T1000 (cell line): ENCODE results near the gene WFDC5.
"Not testable (repeated sequence)": the region's sequence is repeated elsewhere in the genome, so short reads cannot be mapped to it uniquely, and the experiment has no call there.

ENCODE experiments used
- DNase-seq: peaks from one replicate; lab custom pipeline; 2025; ENCODE audit warnings: mixed read lengths; lab: John Stamatoyannopoulos, UW

The WFDC5 gene, protein sequence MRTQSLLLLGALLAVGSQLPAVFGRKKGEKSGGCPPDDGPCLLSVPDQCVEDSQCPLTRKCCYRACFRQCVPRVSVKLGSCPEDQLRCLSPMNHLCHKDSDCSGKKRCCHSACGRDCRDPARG

DNA sequence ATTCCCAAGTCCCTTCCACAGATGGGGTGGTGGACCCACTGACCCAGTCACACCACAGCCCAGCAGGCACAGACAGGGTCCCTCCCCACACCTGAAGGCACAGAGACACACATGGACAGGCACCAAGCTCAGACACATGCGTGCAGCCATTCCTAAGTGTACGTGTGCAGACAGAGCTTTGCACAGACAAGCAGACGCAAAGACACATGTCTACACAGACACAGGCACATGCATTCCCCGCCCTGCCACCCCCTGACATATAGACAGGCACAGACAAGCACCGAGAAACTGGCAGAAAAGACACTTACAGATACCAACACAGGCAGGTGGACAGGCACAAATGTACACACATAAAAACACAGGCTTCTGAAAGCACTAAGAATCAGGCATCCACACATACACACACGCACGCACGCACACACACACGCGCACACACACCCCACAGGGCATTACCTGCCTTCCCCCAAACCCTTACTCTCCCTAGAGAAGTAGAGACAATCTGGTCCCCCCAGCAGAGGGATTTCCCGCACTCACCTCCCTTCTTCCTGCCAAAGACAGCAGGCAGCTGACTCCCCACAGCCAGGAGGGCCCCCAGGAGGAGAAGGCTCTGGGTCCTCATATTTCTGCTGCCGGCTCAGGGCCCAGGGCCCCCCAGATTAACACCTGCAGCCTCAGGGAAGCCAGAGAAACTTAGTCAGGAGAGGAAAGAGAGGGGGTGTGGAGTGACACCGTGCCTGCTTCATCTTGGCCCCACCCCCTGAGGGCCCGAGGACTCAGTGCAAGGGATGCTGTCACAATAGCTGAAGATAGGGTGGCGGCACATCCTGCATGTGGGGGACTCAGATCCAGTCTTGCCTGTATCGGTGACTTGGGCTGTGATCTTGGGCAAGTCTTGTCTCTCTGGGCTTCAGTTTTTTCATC lies at the start of gene WFDC5:
Gene WFDC5, minus strand, starts transcription at position 710 of the 921 bp plus-strand sequence. Its CDS starts 91 bp downstream, at position 619.
- no peak for DNase-seq

DNA sequence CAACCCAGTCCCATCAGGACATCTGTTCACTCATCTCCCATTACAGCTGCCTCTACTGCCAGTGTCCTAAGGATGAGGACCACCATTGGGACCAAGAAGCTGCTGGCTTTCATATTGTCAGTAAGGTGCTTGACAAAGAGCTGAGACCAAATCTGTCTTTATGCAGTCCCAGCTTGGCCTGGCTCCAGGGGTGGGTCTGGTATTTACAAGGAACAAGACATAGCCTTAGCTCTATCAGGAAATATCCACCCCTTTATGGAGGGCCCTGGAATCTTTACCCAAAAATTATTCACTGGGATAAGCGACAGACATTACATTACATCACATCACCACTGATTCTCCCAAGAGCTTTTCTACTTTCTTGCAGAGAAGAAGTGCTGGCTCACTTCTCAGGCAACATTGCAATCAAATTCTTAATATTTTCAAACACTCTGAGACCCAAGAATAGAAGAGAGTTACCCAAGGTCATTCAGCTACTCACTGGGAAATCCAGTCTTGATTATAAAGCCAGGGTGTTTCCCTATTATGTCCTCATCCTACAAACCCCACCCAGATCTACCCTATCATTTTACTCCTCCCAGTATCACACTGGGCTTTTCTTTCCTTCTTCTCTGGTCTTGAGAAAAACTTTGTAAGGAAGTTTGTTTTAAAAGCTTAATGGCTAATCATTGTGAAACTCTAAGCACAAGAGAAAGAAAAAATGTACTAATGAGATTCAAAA lies 48.3 kb upstream of the WFDC5 start:
- no peak for DNase-seq

DNA sequence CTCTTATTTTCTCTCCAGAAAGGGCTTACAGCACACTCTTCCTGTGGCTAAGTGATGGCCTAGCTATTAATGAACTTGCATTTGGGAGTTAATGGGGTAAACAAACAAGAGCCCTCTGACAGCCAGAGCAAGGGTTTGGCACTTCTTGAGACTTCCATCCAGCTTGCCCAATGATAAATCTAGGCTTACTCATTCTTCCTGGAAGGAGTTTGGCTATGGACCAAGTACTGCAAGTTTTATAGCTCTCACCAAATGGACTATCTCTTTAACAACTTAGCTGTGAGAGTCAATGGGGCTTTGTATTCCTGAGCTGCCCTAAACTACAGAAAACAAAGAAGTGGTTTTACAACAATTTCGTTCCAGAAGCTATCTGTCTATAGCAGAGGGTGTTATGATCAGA lies 43.0 kb upstream of the WFDC5 start:
- DNase-seq = no peak

DNA sequence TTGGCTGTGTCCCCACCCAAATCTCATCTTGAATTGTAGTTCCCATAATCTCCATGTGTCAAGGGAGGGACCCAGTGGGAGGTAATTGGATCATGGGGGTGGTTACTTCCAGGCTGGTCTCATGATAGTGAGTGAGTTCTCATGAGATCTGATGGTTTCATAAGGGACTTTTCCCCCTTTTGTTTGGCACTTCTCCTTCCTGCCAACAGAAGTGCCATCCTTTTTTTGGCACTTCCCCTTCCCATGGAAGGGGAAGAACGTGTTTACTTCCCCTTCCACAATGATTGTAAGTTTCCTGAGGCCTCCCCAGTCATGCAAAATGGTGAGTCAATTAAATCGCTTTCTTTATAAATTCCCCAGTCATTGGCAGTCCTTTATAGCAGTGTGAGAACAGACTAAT lies 41.7 kb upstream of the WFDC5 start:
- DNase-seq = no peak

DNA sequence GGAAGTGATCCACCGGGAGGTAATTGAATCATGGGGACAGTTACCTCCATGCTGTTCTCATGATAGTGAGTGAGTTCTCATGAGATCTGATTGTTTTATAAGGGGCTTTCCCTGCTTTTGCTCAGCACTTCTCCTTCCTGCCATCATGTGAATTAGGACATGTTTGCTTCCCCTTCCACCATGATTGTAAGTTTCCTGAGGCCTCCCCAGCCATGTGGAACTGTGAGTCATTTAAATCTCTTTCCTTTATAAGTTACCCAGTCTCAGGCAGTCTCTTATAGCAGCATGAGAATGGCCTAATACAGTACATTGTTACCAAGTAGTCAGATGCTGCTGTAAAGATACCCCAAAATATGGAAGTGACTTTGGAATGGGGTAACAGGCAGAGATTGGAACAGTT lies 39.8 kb upstream of the WFDC5 start:
- not testable (repeated sequence) for DNase-seq

DNA sequence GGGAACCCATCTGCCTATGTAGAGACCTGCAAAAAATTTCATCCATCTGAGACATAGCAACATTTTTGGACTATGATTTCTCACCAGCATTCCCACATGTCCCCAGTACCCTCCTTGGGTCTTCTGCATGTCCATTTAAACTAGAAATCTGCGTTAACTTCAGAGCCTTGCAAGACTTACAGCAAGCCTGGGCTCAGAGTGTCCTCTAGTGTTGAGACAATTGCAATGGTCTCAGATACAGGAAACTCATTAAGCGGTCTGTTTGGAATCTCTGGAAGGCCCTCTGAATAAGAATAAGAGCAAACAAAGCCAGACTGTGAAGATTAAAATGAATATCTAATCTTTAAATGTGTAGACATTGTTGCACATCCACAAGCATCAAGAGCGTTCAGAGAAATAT lies 39.2 kb upstream of the WFDC5 start:
- DNase-seq = no peak

DNA sequence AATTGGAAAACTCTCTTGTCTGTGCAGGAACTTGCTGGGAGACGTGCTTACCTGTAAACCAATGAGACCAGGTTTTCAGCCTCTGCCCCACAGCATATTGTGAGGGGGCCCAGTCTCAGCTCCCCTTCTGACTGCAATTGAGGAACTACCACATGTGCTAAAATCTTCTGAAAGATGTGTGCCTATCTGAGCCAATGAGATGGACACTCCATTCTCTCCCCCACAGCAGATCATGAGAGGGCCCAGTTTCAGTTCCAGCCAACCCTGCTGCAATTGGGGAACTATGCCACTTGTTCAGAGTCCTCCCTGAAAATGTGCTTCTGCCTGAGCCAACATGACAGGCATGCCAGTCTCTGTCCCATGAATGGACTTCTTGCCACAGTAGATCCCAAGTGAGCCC lies 38.8 kb upstream of the WFDC5 start:
- DNase-seq = no peak

DNA sequence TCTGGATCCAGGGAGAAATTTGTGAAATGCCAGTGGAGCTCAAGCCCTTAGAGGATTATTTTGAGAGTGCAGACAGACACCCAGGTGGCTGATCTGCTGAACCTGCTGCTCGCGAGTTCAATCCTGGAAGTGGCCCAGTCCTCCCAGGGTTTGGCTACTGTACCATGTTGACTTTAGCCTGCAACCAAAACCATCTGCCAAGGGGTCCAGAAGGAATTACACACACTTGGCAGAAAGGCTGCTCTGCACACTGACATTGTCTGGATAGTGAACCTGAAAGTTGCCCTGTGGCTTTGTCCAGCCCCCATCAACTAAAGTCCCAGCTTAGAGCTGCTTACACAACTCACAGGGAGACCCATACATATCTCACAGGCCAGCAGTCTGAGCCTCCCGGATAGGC lies 38.2 kb upstream of the WFDC5 start:
- no peak for DNase-seq

DNA sequence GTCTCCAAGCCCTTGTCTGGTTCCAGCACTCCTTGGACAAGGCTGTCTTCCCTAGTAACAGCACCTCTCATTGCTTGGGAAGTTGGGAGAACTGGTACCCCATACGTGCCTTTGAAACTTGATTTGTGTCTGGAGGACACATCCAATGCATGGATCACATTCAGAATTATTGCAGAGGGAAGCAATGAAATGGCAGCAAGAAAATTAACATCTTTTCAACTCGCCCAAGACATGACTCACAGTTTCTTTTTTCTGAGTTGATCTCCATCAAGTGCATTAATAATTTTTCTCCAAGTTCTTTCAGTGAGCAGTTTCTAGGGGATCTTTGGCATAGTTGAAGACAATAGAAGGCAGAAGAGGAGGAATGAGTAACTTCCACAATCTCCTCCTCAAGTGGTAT lies 37.4 kb upstream of the WFDC5 start:
- no peak for DNase-seq

DNA sequence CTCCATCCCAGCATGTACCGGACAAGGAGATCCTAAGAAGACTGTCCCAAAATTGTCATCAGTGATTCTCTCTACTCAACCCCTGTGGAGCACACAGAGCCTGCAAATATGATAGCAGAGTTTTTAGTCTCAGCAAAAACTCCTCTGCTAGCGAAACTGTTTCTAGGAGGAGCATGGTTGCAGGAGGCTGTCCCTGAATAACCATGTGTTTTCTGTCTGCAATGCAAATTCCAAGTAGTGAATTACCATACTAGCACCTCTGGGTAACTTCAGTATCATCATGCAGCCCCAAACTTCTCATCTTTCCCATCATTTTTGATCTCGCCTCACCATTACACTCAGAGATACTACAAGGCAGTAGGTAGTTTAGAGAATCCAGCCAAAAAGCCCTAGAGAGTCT lies 34.1 kb upstream of the WFDC5 start:
- DNase-seq = no peak

DNA sequence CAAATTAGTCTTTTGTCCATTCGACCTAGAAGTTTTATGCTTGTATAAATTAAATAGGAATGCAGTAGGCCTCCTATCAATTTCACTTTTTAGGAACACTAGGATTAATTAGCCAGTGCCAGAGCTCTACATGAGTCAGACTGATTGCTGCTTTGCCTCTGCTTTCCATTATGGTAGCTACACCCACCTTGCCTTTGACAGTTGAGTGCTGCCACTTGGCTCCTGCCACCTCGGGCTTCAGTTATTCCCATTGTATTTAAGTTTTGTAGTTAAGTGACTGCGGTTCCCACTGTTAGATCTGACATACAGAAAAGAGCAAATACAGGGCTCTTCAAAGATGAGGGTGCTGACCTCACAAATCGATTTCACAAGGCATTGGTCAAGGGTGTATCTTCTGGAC lies 25.9 kb upstream of the WFDC5 start:
- no peak for DNase-seq

DNA sequence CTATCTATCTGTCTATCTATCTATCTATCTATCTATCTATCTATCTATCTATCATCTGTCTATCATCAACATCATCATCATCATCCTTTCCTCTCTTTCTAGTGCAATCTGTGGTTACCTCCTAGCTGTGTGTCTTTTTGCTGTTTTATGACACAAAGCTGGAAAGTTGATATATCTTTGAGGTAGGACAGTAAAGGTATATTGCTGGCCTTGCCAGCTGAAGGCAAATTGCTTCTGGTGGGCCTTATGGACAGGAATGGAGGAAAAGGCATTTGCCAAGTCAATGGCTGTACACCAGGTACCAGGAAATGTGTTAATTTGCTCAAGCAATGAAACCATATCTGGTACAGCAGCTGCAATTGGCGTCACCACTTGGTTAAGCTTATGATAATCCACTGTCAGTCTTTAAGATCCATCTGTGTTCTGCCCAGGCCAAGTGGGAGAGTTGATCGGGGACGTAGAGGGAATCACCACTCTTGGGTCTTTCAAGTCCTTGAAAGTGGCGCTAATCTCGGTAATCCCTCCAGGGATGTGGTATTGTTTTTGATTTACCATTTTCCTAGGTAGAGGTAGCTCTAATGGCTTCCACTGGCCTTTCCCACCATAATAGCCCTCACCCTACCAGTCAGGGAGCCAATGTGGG lies 24.9 kb upstream of the WFDC5 start:
- not testable (repeated sequence) for DNase-seq

DNA sequence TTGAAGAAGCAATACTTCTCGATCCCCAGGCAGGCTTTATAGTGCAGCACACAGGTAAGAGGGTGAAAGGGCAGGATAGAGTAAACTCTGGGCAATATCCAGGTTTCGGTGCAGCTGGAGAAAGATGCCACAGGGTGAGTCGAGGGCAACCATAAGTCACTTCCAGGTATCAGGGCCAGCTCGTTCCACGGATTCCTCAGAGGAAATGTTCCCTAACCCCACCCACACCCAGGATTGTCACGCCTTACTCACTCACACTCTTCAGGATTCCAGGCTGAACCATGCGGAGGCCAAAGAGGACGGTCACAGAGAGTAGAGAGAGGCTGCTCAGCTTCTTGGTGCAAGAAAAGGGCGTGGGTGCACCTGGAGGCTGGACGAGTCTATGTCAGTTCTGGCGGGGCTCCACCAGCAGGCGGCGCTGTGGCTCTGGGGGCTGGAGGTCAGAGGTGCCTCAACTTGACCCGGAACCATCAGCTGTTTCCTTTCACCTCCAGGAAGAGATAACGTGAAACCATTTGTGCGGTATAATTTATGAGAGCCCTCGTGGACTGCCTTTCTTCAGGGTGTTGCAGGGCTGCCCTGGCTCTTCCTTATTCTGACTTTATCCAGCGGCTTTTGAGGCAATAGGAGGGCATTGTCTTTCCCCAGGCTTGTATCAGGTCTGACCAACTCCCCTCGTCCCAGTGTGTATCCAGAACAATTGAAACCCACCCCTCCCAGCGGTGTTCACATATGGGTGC lies 23.8 kb upstream of the WFDC5 start:
- DNase-seq = no peak

DNA sequence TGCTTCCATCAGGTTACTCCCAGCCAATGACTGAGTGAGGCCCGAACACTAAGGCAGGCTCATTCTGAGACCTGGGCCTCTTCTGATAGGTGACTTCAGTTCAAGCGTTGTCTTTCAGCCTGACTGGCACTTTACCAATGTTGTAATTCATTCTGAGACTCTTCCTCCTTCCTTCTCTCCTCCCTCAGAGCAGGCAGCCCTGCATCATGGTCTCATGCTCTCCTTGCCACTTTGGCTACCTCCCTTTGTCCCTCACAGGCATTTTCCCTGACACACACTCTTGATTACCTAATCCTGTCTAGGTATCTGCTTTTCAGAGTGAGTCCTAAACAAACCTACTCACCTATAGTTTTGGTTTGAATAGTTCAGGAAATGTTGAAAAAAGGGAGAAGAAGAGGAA lies 21.9 kb upstream of the WFDC5 start:
- no peak for DNase-seq

DNA sequence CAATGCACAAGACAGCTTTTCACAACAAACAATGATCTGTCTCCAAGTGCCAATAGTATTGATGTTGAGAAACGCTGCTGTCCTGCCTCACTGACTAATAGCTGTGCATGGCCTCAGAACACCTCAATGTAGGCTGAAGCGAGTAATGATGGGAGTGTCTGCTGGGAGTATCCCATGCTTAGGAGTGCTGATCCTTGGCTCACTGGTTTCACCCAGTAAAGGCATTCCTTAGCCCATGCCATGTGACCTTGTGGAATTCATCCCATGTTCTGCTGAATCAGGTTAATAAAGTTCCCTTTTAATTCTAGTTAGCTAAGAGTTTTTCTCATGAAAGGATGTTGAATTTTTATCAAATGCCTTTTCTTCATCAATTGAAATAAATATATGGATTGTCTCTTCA lies 13.1 kb upstream of the WFDC5 start:
- DNase-seq = no peak

DNA sequence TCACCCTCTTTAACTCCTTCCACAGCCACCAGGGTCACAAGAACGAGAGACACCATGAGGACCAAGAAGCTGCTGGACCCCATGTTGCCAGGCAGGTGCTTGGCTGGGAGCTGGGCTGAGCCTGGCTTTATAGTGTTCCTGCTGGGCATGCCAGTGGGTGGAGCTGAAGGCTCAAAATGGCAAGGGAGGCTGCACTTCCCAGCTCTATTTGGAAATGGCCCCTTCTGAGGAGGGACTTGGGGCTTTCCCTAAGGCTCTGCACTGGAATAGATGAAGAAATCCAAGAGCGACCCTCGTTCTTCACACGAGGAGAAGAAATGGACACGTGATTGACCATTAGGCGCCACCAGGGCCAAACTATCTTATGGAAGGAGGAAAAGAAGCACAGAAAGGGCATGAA lies 9.4 kb upstream of the WFDC5 start, which contains the start of gene WFDC12:
Gene WFDC12, minus strand, starts transcription at position 101 of the 400 bp plus-strand sequence. Its CDS starts 18 bp downstream, at position 83.
- no peak for DNase-seq

DNA sequence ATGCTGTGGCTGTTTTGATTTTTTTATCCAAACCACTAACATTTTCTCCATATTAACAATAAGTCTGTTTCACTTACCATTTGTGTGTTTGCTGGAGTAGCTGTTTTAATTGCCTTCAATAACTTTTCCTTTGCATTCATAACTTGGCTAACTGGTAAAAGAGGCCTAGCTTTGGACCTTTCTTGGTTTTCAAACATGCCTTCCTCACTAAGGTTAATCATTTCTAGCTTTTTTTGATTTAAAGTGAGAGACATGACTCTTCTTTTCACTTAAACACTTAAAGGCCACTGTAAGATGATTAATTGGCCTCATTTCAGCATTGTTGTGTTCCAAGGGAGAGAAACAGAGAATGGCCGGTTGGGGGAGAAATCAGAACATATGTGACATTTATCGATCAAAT lies 6.4 kb upstream of the WFDC5 start:
- no peak for DNase-seq

DNA sequence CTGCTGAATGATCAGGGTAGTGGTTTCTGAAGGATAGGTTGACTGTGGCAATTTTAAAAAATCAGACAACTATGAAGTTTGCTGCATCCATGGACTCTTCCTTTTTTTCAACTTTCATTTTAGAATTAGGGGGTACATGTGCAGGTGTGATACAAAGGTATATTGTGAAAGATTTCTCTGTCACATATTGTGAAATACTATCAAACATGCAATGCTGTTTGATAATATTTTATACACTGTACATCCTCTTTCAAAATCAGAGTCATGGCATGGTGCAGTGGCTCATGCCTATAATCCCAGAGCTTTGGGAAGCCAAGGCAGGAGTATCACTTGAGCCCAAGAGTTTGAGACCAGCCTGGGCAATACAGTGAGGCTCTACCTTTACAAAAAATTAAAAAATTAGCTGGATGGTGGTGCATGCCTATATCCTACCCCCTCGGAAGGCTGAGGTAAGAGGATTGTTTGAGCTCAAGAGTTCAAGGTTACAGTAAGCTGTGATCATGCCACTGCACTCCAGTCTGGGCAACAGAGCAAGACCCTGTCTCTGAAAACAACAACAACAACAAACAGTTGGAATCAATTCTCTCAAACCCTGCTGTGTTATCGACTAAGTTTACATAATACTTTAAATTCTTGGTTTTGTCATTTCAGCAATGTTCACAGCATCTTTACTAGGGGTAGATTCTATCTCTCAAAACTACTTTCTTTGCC lies 4.7 kb upstream of the WFDC5 start:
- no peak for DNase-seq

DNA sequence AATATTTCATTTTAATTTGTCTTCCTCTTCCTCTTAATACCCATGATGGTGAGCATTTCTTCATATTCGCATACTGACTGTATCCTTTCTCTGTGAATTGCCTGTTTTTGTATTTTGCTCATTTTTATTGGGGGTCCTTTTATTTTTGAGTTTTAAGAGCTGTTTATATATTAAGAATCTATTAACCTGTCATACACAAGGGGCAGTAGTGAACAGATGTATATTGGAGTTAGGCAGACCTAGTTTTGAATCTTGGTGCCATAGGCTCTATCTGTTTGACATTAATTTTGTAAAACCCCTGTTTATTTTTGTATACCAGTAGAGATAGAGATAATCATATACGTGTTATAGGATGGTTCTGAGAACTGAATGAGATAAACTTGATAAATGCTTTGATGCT lies 3.1 kb upstream of the WFDC5 start:
- DNase-seq = no peak

DNA sequence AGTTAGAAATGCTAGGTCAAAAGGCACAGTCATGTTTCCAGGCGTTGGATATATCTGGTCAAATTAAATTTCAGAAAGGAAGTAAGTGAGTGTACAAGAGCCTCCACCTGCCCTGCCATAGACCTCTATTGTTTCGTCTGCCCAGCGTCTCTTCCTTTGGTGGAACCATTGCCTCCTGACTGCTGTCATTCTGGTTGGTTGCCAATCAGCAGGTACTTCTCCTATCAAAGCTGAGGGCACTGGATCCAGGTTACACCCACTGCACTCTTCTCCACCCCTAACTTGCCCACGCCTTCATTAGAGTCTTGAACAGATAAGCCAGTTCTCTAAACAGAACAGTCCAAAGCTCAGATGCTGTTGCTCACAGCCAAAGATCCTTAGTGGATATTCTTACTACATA lies 2.6 kb upstream of the WFDC5 start:
- DNase-seq = no peak

DNA sequence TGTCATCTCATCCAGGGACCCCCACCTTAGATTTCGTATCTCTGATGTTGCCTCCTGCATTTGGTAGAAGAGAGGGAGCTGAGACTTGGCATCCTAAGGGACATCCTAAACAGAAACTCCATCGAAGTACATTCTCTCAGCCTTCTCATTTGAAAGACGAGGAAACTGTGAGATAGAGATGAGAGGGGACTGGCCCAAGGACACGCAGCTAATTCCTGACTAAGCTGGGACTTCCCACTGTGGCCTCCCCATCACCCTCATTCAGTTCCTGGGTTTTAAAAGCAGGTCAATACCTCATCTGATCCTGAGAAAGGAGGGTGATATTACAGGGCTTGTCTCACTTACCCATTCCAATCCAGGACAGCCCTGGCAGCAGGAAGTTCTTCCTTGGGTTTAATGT lies 855 bp upstream of the WFDC5 start:
- DNase-seq = no peak
